Hepatocyte (in vitro differentiated cells): ENCODE measurements around the gene HMGB1.
A peak's percentile ranks its signal among the peaks of the same experiment; 100 is the strongest.
"Not testable (repeated sequence)": the region's sequence is repeated elsewhere in the genome, so short reads cannot be mapped to it uniquely, and the experiment has no call there.

ENCODE experiments used
- CTCF ChIP-seq: fragments of 200-600 bp; sonication (generic); IDR thresholded peaks from 2 replicates; pipeline ENCODE4 v1.5.1; 2016; ENCODE audit warnings: antibody characterized with exemption, mild to moderate bottlenecking; ENCODE audit not compliant: poor library complexity
- EZH2 ChIP-seq: fragments of 200-600 bp; sonication (generic); IDR thresholded peaks from 2 replicates; pipeline ENCODE4 v1.6.1; 2016; ENCODE audit warnings: antibody characterized with exemption, mild to moderate bottlenecking, borderline replicate concordance

- TF ChIP-seq CTCF, result peak; percentile 53
- TF ChIP-seq EZH2, result not testable (repeated sequence)
These were observed 4.3 kb downstream of the HMGB1 start for GRCh38 chr13:30461279-30462066.
